Measurements from ENCODE around the gene TRAK1.

DNA sequence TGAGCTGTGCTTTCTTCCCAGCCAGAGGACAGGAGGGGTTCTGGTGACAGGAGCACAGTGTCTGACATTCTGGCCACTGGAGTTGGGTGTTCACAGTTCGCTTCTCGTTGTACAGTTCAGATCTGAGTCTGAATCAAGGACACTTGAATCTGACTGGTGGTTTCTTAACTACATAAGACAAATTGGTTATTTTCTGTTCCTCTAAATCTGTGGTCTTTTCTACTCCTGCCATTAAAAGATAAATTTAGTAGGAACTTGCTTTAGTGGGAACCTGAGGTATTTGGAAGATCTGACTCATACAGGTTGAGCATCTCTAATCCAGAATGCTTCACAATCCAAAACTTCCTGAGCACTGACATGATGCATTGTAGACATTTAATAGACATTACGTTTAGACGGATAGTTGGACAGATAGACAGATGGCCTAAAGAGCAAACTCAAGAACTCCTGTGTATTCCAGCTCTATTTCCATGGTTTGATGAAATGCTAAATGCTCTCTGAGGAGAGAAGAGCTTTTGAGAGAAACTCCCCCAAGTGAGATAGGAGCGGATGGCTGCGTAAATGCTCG, 103.9 kb downstream of the TRAK1 start:
- TF ChIP-seq, protein P1, sequence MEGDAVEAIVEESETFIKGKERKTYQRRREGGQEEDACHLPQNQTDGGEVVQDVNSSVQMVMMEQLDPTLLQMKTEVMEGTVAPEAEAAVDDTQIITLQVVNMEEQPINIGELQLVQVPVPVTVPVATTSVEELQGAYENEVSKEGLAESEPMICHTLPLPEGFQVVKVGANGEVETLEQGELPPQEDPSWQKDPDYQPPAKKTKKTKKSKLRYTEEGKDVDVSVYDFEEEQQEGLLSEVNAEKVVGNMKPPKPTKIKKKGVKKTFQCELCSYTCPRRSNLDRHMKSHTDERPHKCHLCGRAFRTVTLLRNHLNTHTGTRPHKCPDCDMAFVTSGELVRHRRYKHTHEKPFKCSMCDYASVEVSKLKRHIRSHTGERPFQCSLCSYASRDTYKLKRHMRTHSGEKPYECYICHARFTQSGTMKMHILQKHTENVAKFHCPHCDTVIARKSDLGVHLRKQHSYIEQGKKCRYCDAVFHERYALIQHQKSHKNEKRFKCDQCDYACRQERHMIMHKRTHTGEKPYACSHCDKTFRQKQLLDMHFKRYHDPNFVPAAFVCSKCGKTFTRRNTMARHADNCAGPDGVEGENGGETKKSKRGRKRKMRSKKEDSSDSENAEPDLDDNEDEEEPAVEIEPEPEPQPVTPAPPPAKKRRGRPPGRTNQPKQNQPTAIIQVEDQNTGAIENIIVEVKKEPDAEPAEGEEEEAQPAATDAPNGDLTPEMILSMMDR (conservative IDR thresholded peaks at IDR 0.05; ENCODE audit: low read length): no peak
- no peak for TF ChIP-seq EZH2phosphoT487 (IDR thresholded peaks at IDR 0.05; ENCODE audit: borderline replicate concordance)
